Retina (tissue), 1 donor: ENCODE results near the gene BLMH.
"Not testable (repeated sequence)": the region's sequence is repeated elsewhere in the genome, so short reads cannot be mapped to it uniquely, and the experiment has no call there.

Experiments
- DNase-seq: peaks from one replicate; pipeline ENCODE4 v3.0.0-alpha.2; 2016

The BLMH gene

DNA sequence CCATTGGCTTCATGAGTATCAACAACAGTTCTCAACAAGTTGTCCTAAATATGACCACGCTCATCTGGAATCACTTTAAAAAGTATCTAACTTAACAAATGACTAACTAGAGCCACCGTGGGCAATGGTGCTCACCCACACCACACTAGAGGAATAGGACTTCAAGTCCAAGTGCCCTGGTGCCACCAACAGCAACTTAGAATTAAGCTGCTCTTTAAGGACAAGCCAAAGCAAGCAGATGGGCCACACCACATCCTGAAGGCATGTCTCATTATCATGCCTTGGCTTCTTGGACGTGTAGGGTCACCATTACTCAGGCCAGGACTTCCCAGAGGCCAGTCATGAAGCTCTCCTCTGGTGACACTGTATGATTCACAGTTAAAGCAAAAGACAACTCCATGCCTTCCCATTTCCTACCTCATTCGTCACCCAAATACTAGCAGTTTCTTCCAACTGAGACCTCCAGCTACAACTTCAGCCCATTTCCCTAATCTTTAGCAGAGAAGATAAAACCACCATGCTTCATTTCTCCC, 46.8 kb downstream of the BLMH start:
- DNase-seq, result no peak

GRCh38 chr17:30243568-30243967, 48.2 kb downstream of the BLMH start:
- DNase-seq, result no peak

GRCh38 chr17:30243002-30243401, 48.7 kb downstream of the BLMH start:
- DNase-seq, result no peak

DNA sequence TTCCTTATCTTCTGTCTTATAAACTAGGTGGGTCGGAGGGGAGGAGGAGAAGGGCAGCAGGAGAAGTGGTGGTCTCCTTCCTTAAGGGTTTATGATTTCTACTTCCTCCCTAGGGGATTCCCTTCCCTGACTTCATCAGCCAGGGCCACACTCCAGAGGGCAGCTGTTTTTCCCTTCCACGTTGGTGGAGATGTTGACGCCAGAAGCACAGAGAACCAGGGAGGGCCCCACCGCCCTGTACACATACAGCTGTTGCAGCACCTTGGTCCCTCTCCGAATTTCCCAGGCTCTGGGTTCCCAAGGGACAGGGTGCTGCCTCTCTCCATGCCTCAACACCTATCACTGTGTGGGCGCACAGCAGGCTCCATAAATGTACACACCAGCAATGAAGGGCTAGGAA, 50.7 kb downstream of the BLMH start:
- no peak for DNase-seq

DNA sequence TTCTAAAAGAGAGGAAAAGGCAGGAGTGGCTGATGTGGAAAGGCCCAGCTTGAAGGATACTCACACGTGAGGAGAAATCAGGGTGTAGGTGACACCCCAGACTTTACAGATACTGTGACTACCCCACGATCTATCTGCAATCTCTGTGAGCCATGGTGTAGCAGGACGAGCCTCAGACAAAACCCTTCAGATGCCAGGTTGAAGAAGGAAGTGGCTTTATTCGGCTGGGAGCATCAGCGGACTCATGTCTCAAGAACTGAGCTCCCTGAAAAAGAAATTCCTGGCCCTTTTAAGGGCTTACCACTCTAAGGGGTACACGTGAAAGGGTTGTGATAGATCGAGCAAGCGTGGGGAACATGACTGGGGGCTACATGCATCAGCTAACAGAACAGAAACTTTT, 51.6 kb downstream of the BLMH start:
- DNase-seq, result no peak

- no peak for DNase-seq
These were observed 52.7 kb downstream of the BLMH start for GRCh38 chr17:30239089-30239462.

- no peak for DNase-seq
These were observed 53.2 kb downstream of the BLMH start for GRCh38 chr17:30238387-30239088.

- DNase-seq, result no peak
These were observed 53.8 kb downstream of the BLMH start for GRCh38 chr17:30238003-30238344.

- DNase-seq, result no peak
These were observed 54.3 kb downstream of the BLMH start for GRCh38 chr17:30237296-30238002.

- peak; percentile 61 for DNase-seq
These were observed 55.0 kb downstream of the BLMH start for GRCh38 chr17:30236766-30237165.

GRCh38 chr17:30236297-30236624, 55.5 kb downstream of the BLMH start:
- no peak for DNase-seq

DNA sequence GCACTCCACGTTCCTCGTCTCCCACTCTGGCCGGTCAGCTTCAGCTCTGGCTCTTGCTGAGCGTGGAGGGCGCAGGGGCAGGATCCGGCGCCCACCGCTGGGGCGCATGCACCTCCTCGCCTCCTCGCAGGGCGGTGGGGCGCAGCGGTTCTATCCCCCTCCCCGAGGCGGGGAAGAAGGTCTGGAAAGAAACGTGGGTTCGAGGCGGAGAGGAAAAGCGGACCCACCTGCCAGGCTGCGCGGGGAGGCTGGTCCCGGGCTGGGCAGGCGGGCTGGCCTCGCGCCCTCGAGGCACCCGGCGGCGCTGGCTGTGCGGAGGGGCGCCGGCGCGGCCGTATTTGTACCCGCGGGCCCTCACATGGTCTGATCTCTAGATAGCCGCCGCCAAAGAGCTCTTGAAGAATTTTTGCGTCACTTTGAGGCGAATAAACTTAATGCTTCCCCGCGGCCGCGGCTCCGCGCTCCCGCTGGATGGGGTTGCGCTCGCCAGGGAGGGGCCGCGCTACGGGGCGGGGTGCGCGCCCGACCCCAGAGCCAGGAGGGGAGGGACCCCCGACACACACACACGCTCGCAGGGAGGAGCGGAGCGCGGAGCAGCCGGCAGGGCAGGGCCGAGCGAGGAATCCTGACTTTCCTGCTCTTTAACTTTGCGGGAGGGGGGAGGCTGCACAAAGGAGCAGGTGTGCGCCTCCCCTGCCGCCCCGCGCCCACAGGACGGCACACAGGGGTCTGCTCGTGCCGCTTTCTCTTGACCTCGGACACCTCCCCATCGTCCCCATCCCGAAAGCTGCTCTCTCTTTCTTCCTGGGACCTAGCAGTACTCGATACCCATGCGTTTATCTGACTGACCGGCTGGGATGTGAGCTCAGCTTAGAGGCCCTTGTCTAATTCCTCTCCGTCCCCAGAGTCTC, 56.1 kb downstream of the BLMH start, which contains the start of gene SLC6A4:
Gene SLC6A4, minus strand, starts transcription at position 312 of the 911 bp plus-strand sequence. CDS start 13,739 bp downstream, outside the sequence.
- DNase-seq, result peak; percentile 67

DNA sequence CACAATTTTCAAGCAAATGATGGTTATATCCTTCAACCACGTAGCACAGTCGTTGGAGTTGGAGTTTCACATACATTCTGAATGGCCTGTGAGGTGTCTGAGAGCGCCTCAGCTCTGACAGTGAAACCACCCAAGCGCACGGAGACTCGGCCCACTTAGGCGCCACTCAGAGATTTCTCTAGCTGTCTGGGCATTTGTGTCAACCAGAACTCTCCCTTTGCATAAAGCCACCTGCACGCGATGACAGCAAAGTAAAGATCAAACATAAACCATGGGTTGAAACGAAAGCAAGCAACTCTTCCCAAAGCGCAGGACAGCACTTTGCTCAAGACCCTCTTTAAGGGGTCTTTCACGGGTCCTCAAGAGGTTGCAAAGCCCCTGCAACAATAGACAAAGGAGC, 56.8 kb downstream of the BLMH start:
- peak; percentile 72 for DNase-seq

GRCh38 chr17:30234296-30234695, 57.4 kb downstream of the BLMH start:
- no peak for DNase-seq

DNA sequence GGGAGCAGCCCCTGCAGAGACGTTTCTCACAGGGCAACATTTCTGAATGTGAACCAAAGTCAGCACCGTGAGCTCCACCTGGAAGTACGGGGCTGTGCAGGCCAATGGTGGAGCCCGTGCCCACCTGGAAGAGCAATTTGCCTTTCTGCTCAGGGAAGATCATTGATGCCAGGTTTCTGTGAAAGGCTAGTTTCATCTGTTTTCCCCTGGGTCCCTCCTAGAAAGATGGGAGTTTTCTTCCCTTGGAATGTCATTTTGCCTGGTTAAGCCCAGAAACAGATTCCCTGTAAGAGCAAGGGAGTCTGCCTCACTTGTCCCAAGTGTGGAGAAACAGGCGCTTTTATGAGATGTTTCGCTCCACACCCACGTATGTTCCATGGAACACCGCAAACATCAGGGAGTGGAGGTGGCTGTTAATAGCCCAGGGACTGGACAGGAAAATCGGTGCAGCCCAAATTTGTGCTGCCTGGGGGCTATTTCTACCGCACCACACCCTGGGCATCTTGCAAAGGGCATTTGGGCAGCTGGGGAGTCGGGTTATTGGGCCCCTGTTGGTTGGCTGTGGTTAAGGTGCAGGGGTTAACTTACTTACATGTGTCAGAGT, 58.8 kb downstream of the BLMH start:
- DNase-seq, result no peak

- no peak for DNase-seq
These were observed 59.5 kb downstream of the BLMH start for GRCh38 chr17:30232015-30232823.

DNA sequence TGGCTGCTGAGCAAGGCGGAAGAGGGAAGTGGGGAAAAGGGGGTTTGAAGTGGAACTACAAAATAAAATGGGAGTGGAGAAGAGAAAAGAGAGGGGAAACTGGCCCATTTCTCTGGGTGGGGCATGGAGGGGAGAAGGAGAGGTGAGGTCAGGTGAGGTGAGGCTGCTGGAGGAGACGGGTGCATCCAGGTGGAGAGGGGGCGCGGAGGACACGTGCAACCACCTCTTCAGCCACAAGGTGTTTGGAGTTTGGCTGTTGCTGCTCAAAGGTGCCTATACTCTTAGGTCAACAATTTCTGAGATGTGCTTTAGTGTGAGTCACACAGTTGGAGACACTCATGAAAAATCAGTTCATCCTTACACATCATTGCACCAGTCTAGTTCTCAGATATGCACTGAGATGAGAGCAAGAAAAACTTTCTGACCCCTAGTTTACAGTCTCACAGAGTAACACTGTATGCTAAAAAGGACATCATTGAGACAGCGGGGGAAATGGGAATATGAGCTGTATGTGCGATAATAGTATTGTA, 61.1 kb downstream of the BLMH start:
- no peak for DNase-seq

DNA sequence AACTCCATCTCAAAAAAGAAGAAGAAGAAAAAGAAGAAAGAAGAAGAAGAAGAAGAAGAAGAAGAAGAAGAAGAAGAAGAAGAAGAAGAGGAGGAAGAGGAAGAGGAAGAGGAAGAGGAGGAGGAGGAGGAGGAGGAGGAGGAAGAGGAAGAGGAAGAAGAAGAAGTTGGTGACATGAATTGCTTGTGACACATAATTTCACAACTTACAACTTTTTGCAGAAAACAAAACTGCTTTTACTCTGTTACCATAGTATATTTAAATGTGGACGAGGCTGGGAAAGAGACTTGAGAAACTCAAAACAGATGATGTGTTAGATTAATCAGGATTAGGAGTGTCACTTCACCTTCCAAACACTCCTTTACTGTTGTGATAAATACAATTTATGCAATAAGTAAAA, 61.7 kb downstream of the BLMH start:
- not testable (repeated sequence) for DNase-seq

- no peak for DNase-seq
These were observed 62.7 kb downstream of the BLMH start for GRCh38 chr17:30229012-30229411.

DNA sequence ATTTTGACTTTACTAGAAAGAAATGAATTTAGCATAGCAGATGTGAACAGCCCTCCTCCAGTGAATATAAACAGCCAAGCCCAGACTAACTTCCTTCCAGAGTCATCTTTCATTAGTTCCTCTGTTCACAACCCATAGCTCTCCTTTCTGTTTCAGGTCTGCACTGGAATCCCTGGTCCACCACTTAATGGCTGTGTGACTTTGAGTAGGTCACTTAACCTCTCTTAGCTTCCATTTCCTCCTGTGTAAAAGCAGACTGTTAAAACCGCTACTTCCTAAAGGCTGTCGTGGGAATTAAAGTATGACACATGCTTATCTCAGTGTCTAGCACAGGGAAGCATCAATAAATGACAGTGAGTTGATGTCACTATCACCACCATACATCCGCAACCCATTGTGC, 63.7 kb downstream of the BLMH start:
- no peak for DNase-seq

GRCh38 chr17:30226878-30227277, 64.9 kb downstream of the BLMH start:
- no peak for DNase-seq
